Measurements from ENCODE around the gene HSCB. TPM values are rescaled to one million over a fixed set of nuclear protein-coding genes. Genes with fewer than 3 reads are reported as not detected.

Gene HSCB
- total and polyA plus RNA-seq, 2 donors from 2014 or later = 13.2 to 32.1 TPM

- TF ChIP-seq, protein P1, sequence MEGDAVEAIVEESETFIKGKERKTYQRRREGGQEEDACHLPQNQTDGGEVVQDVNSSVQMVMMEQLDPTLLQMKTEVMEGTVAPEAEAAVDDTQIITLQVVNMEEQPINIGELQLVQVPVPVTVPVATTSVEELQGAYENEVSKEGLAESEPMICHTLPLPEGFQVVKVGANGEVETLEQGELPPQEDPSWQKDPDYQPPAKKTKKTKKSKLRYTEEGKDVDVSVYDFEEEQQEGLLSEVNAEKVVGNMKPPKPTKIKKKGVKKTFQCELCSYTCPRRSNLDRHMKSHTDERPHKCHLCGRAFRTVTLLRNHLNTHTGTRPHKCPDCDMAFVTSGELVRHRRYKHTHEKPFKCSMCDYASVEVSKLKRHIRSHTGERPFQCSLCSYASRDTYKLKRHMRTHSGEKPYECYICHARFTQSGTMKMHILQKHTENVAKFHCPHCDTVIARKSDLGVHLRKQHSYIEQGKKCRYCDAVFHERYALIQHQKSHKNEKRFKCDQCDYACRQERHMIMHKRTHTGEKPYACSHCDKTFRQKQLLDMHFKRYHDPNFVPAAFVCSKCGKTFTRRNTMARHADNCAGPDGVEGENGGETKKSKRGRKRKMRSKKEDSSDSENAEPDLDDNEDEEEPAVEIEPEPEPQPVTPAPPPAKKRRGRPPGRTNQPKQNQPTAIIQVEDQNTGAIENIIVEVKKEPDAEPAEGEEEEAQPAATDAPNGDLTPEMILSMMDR (IDR thresholded peaks at IDR 0.05; ENCODE audit: borderline replicate concordance, extremely low read depth, insufficient read depth) = no peak
- FAIRE-seq (no peak), DNase-seq (no peak)
- H3K36me3 ChIP-seq (ENCODE audit: control insufficient read depth in 2 of 3, insufficient read depth in 3 of 3, low read length in 3 of 3) = peaks cover 7 to 22% (median 15%) of the 10 kb centered on the region in 3 donors
- no peak overlapping the region for H3K4me3 ChIP-seq (ENCODE audit: low read length in 3 of 3)
- H3K27ac ChIP-seq (ENCODE audit: low read depth in 2 of 2, low read length in 2 of 2) = no peak overlapping the region
- H3K9ac ChIP-seq (ENCODE audit: low read length in 3 of 3) = no peak overlapping the region
- H3K4me1 ChIP-seq (ENCODE audit: control insufficient read depth in 2 of 3, insufficient read depth in 2 of 3, low read depth in 1 of 3, low read length in 3 of 3) = peaks cover 0 to 15% (median 9%) of the 10 kb centered on the region in 3 donors
- H3K27me3 ChIP-seq (ENCODE audit: control insufficient read depth, insufficient read depth, low read length) = no peaks in the 10 kb centered on the region
- H3K9me3 ChIP-seq (ENCODE audit: control insufficient read depth in 2 of 3, insufficient read depth in 1 of 3, low read length in 3 of 3) = no peaks in the 10 kb centered on the region
- intact Hi-C loops (cut with DNase I) = no loop called here
Measured at GRCh38 chr22:28788601-28789000, 46.8 kb downstream of the HSCB start.

DNA sequence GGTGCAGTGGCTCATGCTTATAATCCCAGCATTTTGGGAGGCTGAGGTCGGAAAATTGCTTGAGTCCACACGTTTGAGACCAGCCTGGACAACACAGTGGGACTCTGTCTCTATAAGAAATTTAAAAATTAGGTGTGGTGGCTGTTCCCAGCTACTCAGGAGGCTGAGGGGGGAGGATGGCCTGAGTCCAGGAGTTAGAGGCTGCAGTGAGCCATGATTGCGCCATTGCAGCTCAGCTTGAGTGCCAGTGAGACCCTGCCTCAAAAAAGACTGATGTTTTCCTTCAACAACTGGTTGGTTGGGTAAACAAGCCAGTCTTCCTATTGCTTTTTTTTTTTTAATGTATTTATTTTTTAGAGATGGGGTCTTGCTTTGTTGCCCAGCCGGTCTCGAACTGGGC is 49.3 kb downstream of the HSCB start:
- H3K27me3 ChIP-seq (ENCODE audit: control insufficient read depth, insufficient read depth, low read length) = no peaks in the 10 kb centered on the region
- no peaks in the 10 kb centered on the region for H3K9me3 ChIP-seq (ENCODE audit: control insufficient read depth in 2 of 3, insufficient read depth in 1 of 3, low read length in 3 of 3)
- H3K9ac ChIP-seq (ENCODE audit: low read length in 3 of 3) = no peak overlapping the region
- intact Hi-C loops (cut with DNase I) = no loop called here
- FAIRE-seq (no peak), DNase-seq (no peak)
- no peak overlapping the region for H3K4me3 ChIP-seq (ENCODE audit: low read length in 3 of 3)
- TF ChIP-seq, protein P1 (IDR thresholded peaks at IDR 0.05; ENCODE audit: borderline replicate concordance, extremely low read depth, insufficient read depth) = no peak
- peaks cover 14 to 33% (median 28%) of the 10 kb centered on the region in 3 donors for H3K36me3 ChIP-seq (ENCODE audit: control insufficient read depth in 2 of 3, insufficient read depth in 3 of 3, low read length in 3 of 3)
- no peak overlapping the region for H3K27ac ChIP-seq (ENCODE audit: low read depth in 2 of 2, low read length in 2 of 2)
- peaks cover 0 to 4% (median 0%) of the 10 kb centered on the region in 3 donors for H3K4me1 ChIP-seq (ENCODE audit: control insufficient read depth in 2 of 3, insufficient read depth in 2 of 3, low read depth in 1 of 3, low read length in 3 of 3)

DNA sequence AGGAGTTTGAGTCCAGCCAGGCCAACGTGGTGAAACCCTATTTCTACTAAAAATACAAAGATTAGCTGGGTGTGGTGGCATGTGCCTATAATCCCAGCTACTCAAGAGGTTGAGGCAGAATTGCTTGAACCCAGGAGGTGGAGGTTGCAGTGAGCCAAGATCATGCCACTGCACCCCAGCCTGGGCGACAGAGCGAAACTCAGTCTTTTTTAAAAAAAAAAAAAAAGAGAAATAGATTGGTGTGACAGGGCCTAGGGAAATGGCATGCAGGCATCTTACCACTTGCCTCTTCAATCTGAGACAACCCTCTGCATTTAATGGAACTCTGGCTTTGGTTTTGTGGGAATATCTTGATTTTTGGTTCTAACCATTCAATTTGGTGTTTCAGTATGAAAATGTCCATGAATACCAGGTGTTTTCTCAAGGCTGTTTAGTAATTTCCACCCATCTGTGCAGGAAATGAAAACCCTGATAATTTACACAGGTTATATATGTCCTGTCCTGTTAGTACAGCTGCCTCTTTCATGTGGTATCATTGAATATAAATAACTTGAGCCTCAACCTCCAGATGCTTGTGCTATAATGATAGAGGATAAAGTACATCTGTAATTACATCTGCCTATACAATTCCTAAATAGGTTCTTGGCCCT is 50.1 kb downstream of the HSCB start:
- Histone ChIP-seq H3K4me3 (ENCODE audit: low read length in 3 of 3) (no peak overlapping the region), H3K9me3 (ENCODE audit: control insufficient read depth in 2 of 3, insufficient read depth in 1 of 3, low read length in 3 of 3) (no peaks in the 10 kb centered on the region), H3K27me3 (ENCODE audit: control insufficient read depth, insufficient read depth, low read length) (no peaks in the 10 kb centered on the region), H3K4me1 (ENCODE audit: control insufficient read depth in 2 of 3, insufficient read depth in 2 of 3, low read depth in 1 of 3, low read length in 3 of 3) (peaks cover 0 to 8% (median 0%) of the 10 kb centered on the region in 3 donors), H3K36me3 (ENCODE audit: control insufficient read depth in 2 of 3, insufficient read depth in 3 of 3, low read length in 3 of 3) (peaks cover 17 to 33% (median 33%) of the 10 kb centered on the region in 3 donors), H3K9ac (ENCODE audit: low read length in 3 of 3) (no peak overlapping the region), H3K27ac (ENCODE audit: low read depth in 2 of 2, low read length in 2 of 2) (no peak overlapping the region)
- DNase-seq = no peak
- intact Hi-C loops (cut with DNase I) = no loop called here
- TF ChIP-seq, protein P1 (IDR thresholded peaks at IDR 0.05; ENCODE audit: borderline replicate concordance, extremely low read depth, insufficient read depth) = no peak
- no peak for FAIRE-seq
